Right ventricle myocardium inferior (tissue), 1 donor: Measurements from ENCODE around the gene KLHDC4. TPM values are rescaled to one million over a fixed set of nuclear protein-coding genes. Genes with fewer than 3 reads are reported as not detected.
"Not testable (repeated sequence)": the region's sequence is repeated elsewhere in the genome, so short reads cannot be mapped to it uniquely, and the experiment has no call there.

Experiments
- ATAC-seq: fragments of 200-7000 bp; cut with Tn5 transposase; one replicate; pipeline ENCODE4 v1.9.1; 2020; ENCODE audit warnings: mild to moderate bottlenecking, moderate library complexity
- DNase-seq: peaks from one replicate; pipeline ENCODE4 v3.0.0; 2021; ENCODE audit errors: missing footprints
- intact Hi-C: fragments of 100-400 bp; cut with DNase I; formaldehyde crosslinking; loops from one replicate; pipeline ENCODE4 v1.11.0; 2022
- total RNA-seq: library from RNA; stranded (reverse); fragmentation: NEBNext Ultra II Directional; extraction: Animal tissue kit (Norgen Biotek cat#: 25700); gene quantifications from one replicate; pipeline ENCODE4 v1.2.1, GENCODE V29; 2021
- donor health status: DM: no; HTN: yes; CAD: no; lungs with severe emphysema.

The KLHDC4 gene
- total RNA-seq, 1 donor from 2014 or later = 10.0 TPM

- intact Hi-C loops = no loop called here
- ATAC-seq (no peak), DNase-seq (peak; percentile 45)
Measured at GRCh38 chr16:87725596-87726235, 40.1 kb downstream of the KLHDC4 start.

GRCh38 chr16:87724490-87725291 lies 41.1 kb downstream of the KLHDC4 start:
- no peak for ATAC-seq
- DNase-seq = no peak
- intact Hi-C loops = no loop called here

DNA sequence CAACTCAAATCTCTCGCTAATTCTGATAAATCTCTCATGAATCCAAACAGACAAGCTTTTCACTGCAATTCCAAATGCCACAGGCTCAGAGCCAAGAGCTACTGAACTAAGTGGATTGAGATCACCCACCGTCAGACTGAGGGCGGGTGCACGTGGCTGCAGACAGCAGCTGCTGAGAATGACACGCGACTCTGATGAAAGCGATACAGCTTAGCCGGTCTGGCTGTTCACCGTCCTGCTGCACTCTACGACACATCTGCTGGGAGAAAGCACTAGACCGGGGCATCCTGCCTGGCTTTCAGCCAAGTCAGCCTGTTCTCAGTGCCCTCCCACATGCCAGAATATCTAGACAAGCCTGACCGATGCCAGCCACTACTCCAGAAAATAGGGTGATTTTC lies 42.6 kb downstream of the KLHDC4 start:
- intact Hi-C loops = no loop called here
- DNase-seq = peak; percentile 76
- peak; percentile 69 for ATAC-seq

DNA sequence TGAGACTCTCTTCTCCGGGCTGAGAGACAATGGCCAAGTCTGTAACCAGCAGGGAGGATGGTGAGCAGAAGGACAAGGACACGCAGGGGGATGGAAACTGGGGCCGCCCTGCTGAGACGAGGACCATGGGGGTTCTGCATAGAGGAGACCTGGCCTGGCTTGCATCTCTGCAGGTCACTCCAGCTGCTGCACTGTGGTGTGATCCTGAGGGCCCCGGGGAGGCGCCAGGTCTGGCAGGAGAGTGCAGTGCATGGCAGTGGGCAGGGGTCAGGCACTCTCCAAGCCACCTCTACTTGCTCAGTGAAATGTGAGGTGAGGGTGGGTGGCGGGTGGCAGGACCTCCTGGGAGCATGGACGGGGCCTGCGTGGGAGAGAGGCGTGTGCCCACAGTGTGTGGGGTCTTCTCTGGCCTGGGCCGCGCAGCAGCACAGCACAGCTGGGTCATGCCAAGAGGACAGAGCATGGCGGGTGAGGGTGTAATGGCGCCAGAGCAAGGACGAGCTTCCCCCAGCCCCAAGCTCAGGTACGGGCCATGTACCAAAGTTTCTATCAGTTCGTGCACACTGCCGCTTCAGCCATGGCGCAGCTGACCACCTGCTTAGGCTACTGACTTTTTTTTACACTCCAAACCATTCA lies 43.1 kb downstream of the KLHDC4 start:
- ATAC-seq = no peak
- intact Hi-C loops = no loop called here

DNA sequence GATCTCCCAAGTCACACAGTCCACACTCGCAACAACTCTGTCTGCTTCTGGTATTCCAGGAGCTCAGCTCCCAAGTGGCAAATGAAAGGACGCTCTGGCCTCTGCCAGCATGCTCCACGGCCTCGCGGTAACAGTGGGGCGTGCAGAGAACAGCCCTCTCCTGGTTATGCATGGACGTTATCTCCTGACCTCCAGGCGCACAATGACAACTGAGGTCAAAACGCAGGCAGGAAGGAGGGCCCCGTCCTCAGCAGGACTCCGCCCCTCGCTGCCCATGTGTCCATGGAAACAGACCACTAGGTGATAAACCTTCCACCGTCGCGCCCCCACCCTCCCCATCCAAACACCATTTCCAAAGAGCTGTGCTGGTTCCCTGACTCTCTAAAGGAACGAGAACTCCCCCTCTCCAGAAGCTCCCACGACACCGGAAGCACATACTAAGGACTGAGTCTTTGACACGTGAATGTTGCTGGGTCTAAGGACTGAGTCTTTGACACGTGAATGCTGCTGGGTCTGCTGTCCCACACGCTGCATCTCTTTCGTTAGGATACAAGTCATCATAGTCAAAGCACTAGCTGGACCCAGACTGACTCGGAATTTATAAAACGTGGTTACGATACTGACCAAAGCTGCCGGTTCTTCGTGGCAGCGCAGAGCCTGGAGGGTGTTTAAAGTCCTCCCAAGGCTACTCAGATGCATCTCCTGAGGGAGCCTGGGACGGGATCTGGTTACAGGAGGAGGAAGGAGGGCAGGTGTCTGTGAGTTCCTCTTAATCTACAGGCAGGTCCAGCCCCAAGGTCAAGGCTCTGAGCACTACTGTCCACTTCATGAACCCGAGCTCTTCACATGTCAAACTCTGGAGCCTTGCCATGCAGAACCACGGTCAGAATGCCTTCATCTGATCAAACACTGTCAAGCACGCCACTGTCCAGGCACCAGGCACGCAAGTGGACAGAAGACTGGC lies 43.9 kb downstream of the KLHDC4 start:
- ATAC-seq (no peak), DNase-seq (peak; percentile 53)
- intact Hi-C loops = no loop called here

More for the DNA sequence above, 43.1 kb downstream of the KLHDC4 start:
- DNase-seq = peak; percentile 49

- DNase-seq (no peak), ATAC-seq (no peak)
- intact Hi-C loops = no loop called here
Measured at GRCh38 chr16:87720446-87720845, 45.3 kb downstream of the KLHDC4 start.

GRCh38 chr16:87718831-87719230 lies 47.0 kb downstream of the KLHDC4 start:
- ATAC-seq, DNase-seq, intact Hi-C loops: not testable (repeated sequence)

DNA sequence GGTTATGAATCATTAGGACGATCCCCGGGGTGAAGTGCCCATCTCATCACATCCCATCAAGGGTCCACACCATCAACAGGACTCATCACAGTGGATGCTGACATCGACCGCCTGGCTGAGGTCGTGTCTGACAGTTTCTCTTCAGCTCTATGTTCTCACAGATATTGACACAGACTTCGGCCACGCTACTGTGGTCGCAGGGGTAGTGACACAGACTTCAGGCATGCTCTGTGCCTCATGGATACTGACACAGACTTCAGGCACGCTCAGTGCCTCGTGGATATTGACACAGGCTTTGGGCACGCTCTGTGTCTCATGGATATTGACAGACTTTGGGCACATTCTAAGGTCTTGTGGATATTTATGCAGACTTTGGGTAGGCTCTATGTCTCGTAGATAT lies 50.1 kb downstream of the KLHDC4 start:
- ATAC-seq (no peak), DNase-seq (no peak)
- intact Hi-C loops = no loop called here

DNA sequence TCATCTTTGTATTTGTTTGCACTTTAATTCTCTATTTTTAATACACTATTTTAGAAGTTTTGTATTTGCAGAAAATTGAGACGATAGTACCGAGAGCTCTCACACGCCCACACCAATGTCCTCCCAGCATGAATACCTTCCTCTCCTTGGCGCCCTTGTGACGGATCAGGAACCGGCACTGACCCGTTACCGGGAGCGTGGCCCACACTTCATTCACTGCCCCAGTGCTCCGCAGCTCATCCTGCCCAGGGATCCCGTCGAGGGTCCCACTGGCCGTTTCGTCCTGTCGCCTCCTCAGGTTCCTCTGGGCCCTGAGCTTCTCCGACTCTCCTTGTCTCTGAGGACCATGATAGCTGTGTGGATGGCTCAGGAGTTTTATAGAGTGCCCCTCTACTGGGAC lies 50.6 kb downstream of the KLHDC4 start:
- intact Hi-C loops = no loop called here
- no peak for ATAC-seq
- no peak for DNase-seq

DNA sequence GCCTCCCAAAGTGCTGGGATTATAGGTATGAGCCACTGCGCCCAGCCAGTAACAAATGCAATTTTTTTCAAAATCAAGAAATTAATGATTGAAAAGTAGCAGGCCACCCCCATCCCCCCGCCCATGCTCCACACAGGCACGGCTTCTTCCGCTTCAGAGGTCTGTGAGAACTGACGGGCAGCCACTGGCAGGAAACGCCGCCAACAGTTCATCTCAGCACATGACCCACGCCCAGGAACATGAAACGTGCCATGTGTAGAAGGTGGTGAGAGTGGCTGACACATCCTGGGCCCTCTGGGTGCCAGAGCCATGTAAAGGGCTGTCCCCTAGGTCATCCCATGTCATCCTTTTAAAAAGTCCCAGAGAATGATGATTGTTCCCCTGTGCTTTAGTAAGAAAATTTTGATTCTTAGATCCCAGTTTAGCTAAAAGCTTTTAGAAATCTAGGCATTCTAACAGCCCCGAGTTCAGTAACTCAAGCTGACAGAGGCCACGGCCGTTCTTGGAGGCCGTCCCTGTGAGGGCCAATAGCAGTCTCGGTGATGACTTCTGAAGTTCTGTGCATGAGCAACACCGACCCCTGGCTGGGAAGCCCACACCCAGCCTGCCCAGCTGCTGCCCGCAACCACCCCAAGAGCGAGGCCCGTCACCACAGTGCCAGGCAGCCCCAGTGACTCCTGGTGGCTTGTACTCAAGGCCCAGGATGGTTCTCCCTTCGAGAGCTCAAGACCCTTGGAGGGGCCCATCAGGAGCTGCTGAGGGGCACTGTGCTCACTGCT lies 52.1 kb downstream of the KLHDC4 start:
- no peak for ATAC-seq
- intact Hi-C loops = no loop called here
- DNase-seq = no peak

- ATAC-seq (no peak), DNase-seq (no peak)
- intact Hi-C loops = no loop called here
Measured at GRCh38 chr16:87712184-87712762, 53.5 kb downstream of the KLHDC4 start.

- DNase-seq = no peak
- intact Hi-C loops = no loop called here
- ATAC-seq = no peak
Measured at GRCh38 chr16:87710887-87711286, 54.9 kb downstream of the KLHDC4 start.

- DNase-seq = no peak
- ATAC-seq = no peak
- intact Hi-C loops = no loop called here
Measured at GRCh38 chr16:87709677-87710076, 56.1 kb downstream of the KLHDC4 start.

DNA sequence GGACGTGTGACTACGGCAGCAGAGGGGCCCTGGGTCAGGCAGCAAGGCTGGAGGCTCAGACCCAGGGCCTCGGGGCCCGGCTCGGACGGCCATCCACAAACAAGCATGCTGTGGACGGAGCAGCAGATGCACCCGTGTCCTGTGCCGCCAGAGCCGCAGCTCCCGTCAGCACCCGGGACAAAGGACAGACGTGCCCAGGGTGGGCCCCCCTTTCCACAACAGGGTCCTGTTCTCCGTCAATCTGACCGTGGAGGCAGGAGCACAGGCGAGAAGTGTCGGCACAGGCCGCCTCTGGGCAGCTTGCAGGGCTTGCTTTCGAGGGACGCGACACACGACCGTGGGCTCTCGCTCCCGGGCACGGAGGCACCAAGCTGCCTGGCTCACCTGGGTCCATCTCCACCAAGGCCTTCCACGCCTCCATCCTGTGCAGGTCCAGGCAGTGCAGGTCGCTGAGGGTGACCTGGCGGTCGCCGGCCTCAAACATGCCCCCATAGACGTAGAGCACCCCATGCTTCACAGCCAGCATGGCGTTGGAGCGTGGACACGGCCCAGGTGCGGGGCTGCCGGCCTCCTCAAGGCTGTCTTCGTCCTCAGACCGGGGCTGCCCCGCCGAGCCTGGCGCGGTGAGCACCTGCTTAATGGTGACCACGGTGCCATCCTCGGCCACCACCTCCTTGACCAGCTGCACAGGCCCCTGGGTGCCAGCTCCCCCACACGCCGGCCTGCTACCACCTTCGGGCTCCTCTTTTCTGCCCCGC lies 56.7 kb downstream of the KLHDC4 start:
- intact Hi-C loops = no loop called here
- DNase-seq (no peak), ATAC-seq (no peak)

- no peak for ATAC-seq
- DNase-seq = no peak
- intact Hi-C loops = no loop called here
Measured at GRCh38 chr16:87707714-87708580, 57.8 kb downstream of the KLHDC4 start.

DNA sequence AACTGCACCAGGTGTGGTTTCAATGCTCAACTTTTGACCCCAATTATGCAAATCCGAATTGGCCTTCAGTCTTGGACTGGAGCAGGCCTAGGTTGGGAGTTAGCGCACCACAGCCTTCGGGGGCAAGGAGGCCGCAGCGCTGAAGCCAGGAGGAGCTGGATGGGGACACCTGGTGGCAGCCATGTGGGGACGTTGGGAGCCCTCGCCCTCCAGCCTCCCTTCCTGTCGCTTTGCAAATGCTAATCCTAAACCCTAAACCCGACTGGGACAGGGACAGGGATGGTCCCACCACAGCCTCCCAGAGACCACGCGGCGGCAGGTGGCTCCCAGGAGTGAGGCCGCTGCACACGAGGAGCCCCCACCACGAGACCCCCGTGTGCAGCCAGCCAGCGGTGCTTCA lies 58.7 kb downstream of the KLHDC4 start:
- DNase-seq (no peak), ATAC-seq (no peak)
- intact Hi-C loops = no loop called here
